ENCODE results near the gene HOXC12.

HOXC12 gene

GRCh38 chr12:53998900-53999236 lies 44.2 kb downstream of the HOXC12 start:
- no peak overlapping the region for H3K4me3 ChIP-seq (ENCODE audit: insufficient read depth, low read depth, low read length)
- no peaks in the 10 kb centered on the region for H3K36me3 ChIP-seq (ENCODE audit: control insufficient read depth, insufficient read depth, low read length)
- no peak overlapping the region for H3K27ac ChIP-seq (ENCODE audit: insufficient read depth, low read depth, low read length, poor library complexity, severe bottlenecking)
- H3K27me3 ChIP-seq (ENCODE audit: control insufficient read depth, insufficient read depth, low read length, poor library complexity, severe bottlenecking) = peaks cover 100% of the 10 kb centered on the region
- H3K4me1 ChIP-seq (ENCODE audit: control insufficient read depth, insufficient read depth, low read length) = peaks cover 3% of the 10 kb centered on the region
- 22 to 23% methylated on average over 9 to 13 of the region's 13 CpGs for WGBS, 2 experiments
- H3K9me3 ChIP-seq (ENCODE audit: control insufficient read depth, low read length) = no peaks in the 10 kb centered on the region

- Histone ChIP-seq H3K27me3 (ENCODE audit: control insufficient read depth, insufficient read depth, low read length, poor library complexity, severe bottlenecking) (peaks cover 100% of the 10 kb centered on the region), H3K36me3 (ENCODE audit: control insufficient read depth, insufficient read depth, low read length) (no peaks in the 10 kb centered on the region), H3K4me3 (ENCODE audit: insufficient read depth, low read depth, low read length) (no peak overlapping the region), H3K27ac (ENCODE audit: insufficient read depth, low read depth, low read length, poor library complexity, severe bottlenecking) (no peak overlapping the region), H3K9me3 (ENCODE audit: control insufficient read depth, low read length) (no peaks in the 10 kb centered on the region), H3K4me1 (ENCODE audit: control insufficient read depth, insufficient read depth, low read length) (peaks cover 3% of the 10 kb centered on the region)
- WGBS, 2 experiments = 7 to 8% methylated on average over 35 of the region's 35 CpGs
Observed at GRCh38 chr12:53999559-54000115, 44.9 kb downstream of the HOXC12 start.

- no peaks in the 10 kb centered on the region for H3K36me3 ChIP-seq (ENCODE audit: control insufficient read depth, insufficient read depth, low read length)
- H3K9me3 ChIP-seq (ENCODE audit: control insufficient read depth, low read length) = no peaks in the 10 kb centered on the region
- peaks cover 3% of the 10 kb centered on the region for H3K4me1 ChIP-seq (ENCODE audit: control insufficient read depth, insufficient read depth, low read length)
- peak within 1 kb of the TSS; percentile 16 for H3K4me3 ChIP-seq (ENCODE audit: insufficient read depth, low read depth, low read length)
- H3K27me3 ChIP-seq (ENCODE audit: control insufficient read depth, insufficient read depth, low read length, poor library complexity, severe bottlenecking) = peaks cover 100% of the 10 kb centered on the region
- 3 to 4% methylated on average over 87 of the region's 87 CpGs for WGBS, 2 experiments
- H3K27ac ChIP-seq (ENCODE audit: insufficient read depth, low read depth, low read length, poor library complexity, severe bottlenecking) = no peak within 1 kb of the TSS
Observed at GRCh38 chr12:54000116-54001114, 45.7 kb downstream of the HOXC12 start, which contains the start of gene HOXC9. Gene HOXC9 (plus strand): TSS chr12:54000161. CDS start chr12:54000189, 28 bp downstream.

- Histone ChIP-seq H3K4me1 (ENCODE audit: control insufficient read depth, insufficient read depth, low read length) (peaks cover 3% of the 10 kb centered on the region), H3K9me3 (ENCODE audit: control insufficient read depth, low read length) (no peaks in the 10 kb centered on the region), H3K27me3 (ENCODE audit: control insufficient read depth, insufficient read depth, low read length, poor library complexity, severe bottlenecking) (peaks cover 100% of the 10 kb centered on the region), H3K36me3 (ENCODE audit: control insufficient read depth, insufficient read depth, low read length) (no peaks in the 10 kb centered on the region), H3K27ac (ENCODE audit: insufficient read depth, low read depth, low read length, poor library complexity, severe bottlenecking) (no peak overlapping the region), H3K4me3 (ENCODE audit: insufficient read depth, low read depth, low read length) (no peak overlapping the region)
- WGBS, 2 experiments = 5 to 11% methylated on average over 8 of the region's 8 CpGs
Observed at GRCh38 chr12:54001283-54002187, 46.8 kb downstream of the HOXC12 start.

- H3K27me3 ChIP-seq (ENCODE audit: control insufficient read depth, insufficient read depth, low read length, poor library complexity, severe bottlenecking) = peaks cover 100% of the 10 kb centered on the region
- WGBS, 2 experiments = 16% methylated on average over 18 to 19 of the region's 19 CpGs
- no peak overlapping the region for H3K4me3 ChIP-seq (ENCODE audit: insufficient read depth, low read depth, low read length)
Observed at GRCh38 chr12:54002278-54002914, 47.7 kb downstream of the HOXC12 start.

GRCh38 chr12:54002915-54003389 lies 48.2 kb downstream of the HOXC12 start:
- 27 to 29% methylated on average over 19 of the region's 19 CpGs for WGBS, 2 experiments
- Histone ChIP-seq H3K36me3 (ENCODE audit: control insufficient read depth, insufficient read depth, low read length) (no peaks in the 10 kb centered on the region), H3K4me1 (ENCODE audit: control insufficient read depth, insufficient read depth, low read length) (peaks cover 3% of the 10 kb centered on the region), H3K27ac (ENCODE audit: insufficient read depth, low read depth, low read length, poor library complexity, severe bottlenecking) (no peak overlapping the region), H3K4me3 (ENCODE audit: insufficient read depth, low read depth, low read length) (no peak overlapping the region), H3K9me3 (ENCODE audit: control insufficient read depth, low read length) (no peaks in the 10 kb centered on the region), H3K27me3 (ENCODE audit: control insufficient read depth, insufficient read depth, low read length, poor library complexity, severe bottlenecking) (peaks cover 100% of the 10 kb centered on the region)

More at GRCh38 chr12:54002278-54002914, 47.7 kb downstream of the HOXC12 start:
- no peak overlapping the region for H3K27ac ChIP-seq (ENCODE audit: insufficient read depth, low read depth, low read length, poor library complexity, severe bottlenecking)
- peaks cover 3% of the 10 kb centered on the region for H3K4me1 ChIP-seq (ENCODE audit: control insufficient read depth, insufficient read depth, low read length)
- no peaks in the 10 kb centered on the region for H3K36me3 ChIP-seq (ENCODE audit: control insufficient read depth, insufficient read depth, low read length)
- H3K9me3 ChIP-seq (ENCODE audit: control insufficient read depth, low read length) = no peaks in the 10 kb centered on the region

- no peak overlapping the region for H3K4me3 ChIP-seq (ENCODE audit: insufficient read depth, low read depth, low read length)
- no peak overlapping the region for H3K27ac ChIP-seq (ENCODE audit: insufficient read depth, low read depth, low read length, poor library complexity, severe bottlenecking)
- no peaks in the 10 kb centered on the region for H3K36me3 ChIP-seq (ENCODE audit: control insufficient read depth, insufficient read depth, low read length)
- H3K27me3 ChIP-seq (ENCODE audit: control insufficient read depth, insufficient read depth, low read length, poor library complexity, severe bottlenecking) = peaks cover 100% of the 10 kb centered on the region
- peaks cover 3% of the 10 kb centered on the region for H3K4me1 ChIP-seq (ENCODE audit: control insufficient read depth, insufficient read depth, low read length)
- WGBS, 2 experiments = 27 to 29% methylated on average over 3 of the region's 3 CpGs
- H3K9me3 ChIP-seq (ENCODE audit: control insufficient read depth, low read length) = no peaks in the 10 kb centered on the region
Observed at GRCh38 chr12:54003625-54004024, 48.9 kb downstream of the HOXC12 start.

GRCh38 chr12:54004063-54004840 lies 49.5 kb downstream of the HOXC12 start:
- Histone ChIP-seq H3K27me3 (ENCODE audit: control insufficient read depth, insufficient read depth, low read length, poor library complexity, severe bottlenecking) (peaks cover 100% of the 10 kb centered on the region), H3K27ac (ENCODE audit: insufficient read depth, low read depth, low read length, poor library complexity, severe bottlenecking) (no peak overlapping the region), H3K4me1 (ENCODE audit: control insufficient read depth, insufficient read depth, low read length) (peaks cover 3% of the 10 kb centered on the region), H3K4me3 (ENCODE audit: insufficient read depth, low read depth, low read length) (no peak overlapping the region), H3K36me3 (ENCODE audit: control insufficient read depth, insufficient read depth, low read length) (no peaks in the 10 kb centered on the region), H3K9me3 (ENCODE audit: control insufficient read depth, low read length) (no peaks in the 10 kb centered on the region)
- 45 to 47% methylated on average over 19 to 20 of the region's 20 CpGs for WGBS, 2 experiments

Data from ectodermal cell (in vitro differentiated cells).